Mammary epithelial cell (primary cell): ENCODE results near the gene UBE2J1.

ENCODE experiments used
- EZH2 ChIP-seq: IDR thresholded peaks from 2 replicates; pipeline ENCODE4 v1.6.1; 2012; ENCODE audit warnings: low read length, inconsistent platforms, borderline replicate concordance
- TF ChIP-seq, protein P1 (sequence below), 2 donors: IDR thresholded peaks in 1 of 2; conservative IDR thresholded peaks in 1 of 2; 2 replicates each; pipeline ENCODE4 v1.5.1; 2011 to 2012; ENCODE audit warnings: inconsistent platforms in 2 of 2, low read length in 2 of 2, mild to moderate bottlenecking in 2 of 2, control low read depth in 1 of 2, low read depth in 1 of 2; ENCODE audit not compliant: insufficient read depth in 1 of 2; ENCODE audit errors: extremely low read depth in 1 of 2

DNA sequence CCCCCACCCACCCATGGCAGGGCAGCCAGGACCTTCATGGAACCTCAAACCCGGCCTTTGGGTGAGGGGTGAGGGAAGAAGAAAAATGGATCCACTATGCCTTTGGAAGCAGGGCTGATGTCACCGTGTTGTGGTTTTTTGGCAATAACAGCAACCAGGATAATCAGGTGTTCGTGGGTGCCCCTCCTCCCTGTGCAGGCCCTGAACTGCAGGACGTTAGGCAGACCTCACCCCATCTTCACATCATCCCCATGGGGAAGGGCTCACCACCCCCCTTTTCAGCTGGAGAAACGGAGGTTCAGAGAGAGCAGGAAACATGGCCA, 41.0 kb downstream of the UBE2J1 start:
- TF ChIP-seq, protein P1, sequence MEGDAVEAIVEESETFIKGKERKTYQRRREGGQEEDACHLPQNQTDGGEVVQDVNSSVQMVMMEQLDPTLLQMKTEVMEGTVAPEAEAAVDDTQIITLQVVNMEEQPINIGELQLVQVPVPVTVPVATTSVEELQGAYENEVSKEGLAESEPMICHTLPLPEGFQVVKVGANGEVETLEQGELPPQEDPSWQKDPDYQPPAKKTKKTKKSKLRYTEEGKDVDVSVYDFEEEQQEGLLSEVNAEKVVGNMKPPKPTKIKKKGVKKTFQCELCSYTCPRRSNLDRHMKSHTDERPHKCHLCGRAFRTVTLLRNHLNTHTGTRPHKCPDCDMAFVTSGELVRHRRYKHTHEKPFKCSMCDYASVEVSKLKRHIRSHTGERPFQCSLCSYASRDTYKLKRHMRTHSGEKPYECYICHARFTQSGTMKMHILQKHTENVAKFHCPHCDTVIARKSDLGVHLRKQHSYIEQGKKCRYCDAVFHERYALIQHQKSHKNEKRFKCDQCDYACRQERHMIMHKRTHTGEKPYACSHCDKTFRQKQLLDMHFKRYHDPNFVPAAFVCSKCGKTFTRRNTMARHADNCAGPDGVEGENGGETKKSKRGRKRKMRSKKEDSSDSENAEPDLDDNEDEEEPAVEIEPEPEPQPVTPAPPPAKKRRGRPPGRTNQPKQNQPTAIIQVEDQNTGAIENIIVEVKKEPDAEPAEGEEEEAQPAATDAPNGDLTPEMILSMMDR (conservative IDR thresholded peaks at IDR 0.05 in 1 of 2, IDR thresholded peaks at IDR 0.05 in 1 of 2; ENCODE audit: extremely low read depth in 1 of 2, insufficient read depth in 1 of 2, low read depth in 1 of 2, low read length in 2 of 2), result no peak
- TF ChIP-seq EZH2, result no peak
